22Rv1 (cell line): ENCODE data around the gene COL4A1.

Experiments
- CTCF ChIP-seq: fragments of 450-650 bp; IDR thresholded peaks from 2 replicates; pipeline ENCODE4 v1.5.1; 2017; ENCODE audit warnings: mild to moderate bottlenecking
- ZFX ChIP-seq: fragments of 450-650 bp; IDR thresholded peaks from 2 replicates; pipeline ENCODE4 v1.6.1; 2017; ENCODE audit warnings: antibody characterized with exemption, borderline replicate concordance

GRCh38 chr13:110310541-110311442, 3.8 kb upstream of the COL4A1 start:
- TF ChIP-seq CTCF, result no peak
- TF ChIP-seq ZFX, result no peak
